H1 (cell line): Measurements from ENCODE around the gene ARHGEF26. TPM values are rescaled to one million over a fixed set of nuclear protein-coding genes. Genes with fewer than 3 reads are reported as not detected.

Experiments
- BRCA1 ChIP-seq: IDR thresholded peaks from 2 replicates; pipeline ENCODE4 v1.6.1; 2012; ENCODE audit warnings: low read depth, low read length, improper control_type of control experiment
- CBX5 ChIP-seq: fragments of 300-800, 300-1000 bp; sonication (generic); IDR thresholded peaks from 2 replicates; pipeline ENCODE4 v1.7.1; 2016; ENCODE audit warnings: antibody characterized with exemption, low read length, low read depth
- RAD21 ChIP-seq, 2 experiments: IDR thresholded peaks in 1 of 2; conservative IDR thresholded peaks in 1 of 2; 2 replicates each; pipeline ENCODE4 v1.6.1; 2011; ENCODE audit warnings: low read depth in 2 of 2, low read length in 2 of 2, improper control_type of control experiment in 1 of 2, inconsistent platforms in 1 of 2, mild to moderate bottlenecking in 1 of 2, moderate library complexity in 1 of 2
- SUZ12 ChIP-seq: fragments of 200-600 bp; sonication (generic); IDR thresholded peaks from 2 replicates; pipeline ENCODE4 v1.6.1; 2012; ENCODE audit warnings: mild to moderate bottlenecking, inconsistent platforms, low read length, moderate library complexity, mixed read lengths
- polyA plus RNA-seq, 7 experiments: library from polyadenylated mRNA; depleted of rRNA in 3 of 7; stranded (reverse) in 5 of 7; unstranded in 2 of 7; fragments of >200 nt in 5 of 7; fragments of 200-250 nt in 2 of 7; gene quantifications; 1 replicate in 5 of 7; 2 replicates in 1 of 7; 4 replicates in 1 of 7; pipeline versions ENCODE4 v1.2.1 to v1.2.3, GENCODE V29; 2011 to 2013; ENCODE audit warnings: missing spikeins in 2 of 7, mixed read lengths in 2 of 7
- total RNA-seq: library from RNA; stranded (reverse); fragmentation: NEBNext Ultra II Directional; extraction: Animal tissue kit (Norgen Biotek cat#: 25700); gene quantifications from 2 replicates; pipeline ENCODE4 v1.2.1, GENCODE V29; 2021

ARHGEF26 gene
- total and polyA plus RNA-seq, 2 of the 8 experiments (the other 6 are each of a cell fraction or from before 2014, with no cell fraction given), result 3.1 to 15.6 TPM

- TF ChIP-seq BRCA1 (no peak), SUZ12 (no peak), RAD21 (IDR thresholded peaks at IDR 0.05 in 1 of 2, conservative IDR thresholded peaks at IDR 0.05 in 1 of 2; ENCODE audit: low read depth in 2 of 2, low read length in 2 of 2) (no peak), CBX5 (no peak)
Measured at GRCh38 chr3:154254527-154254926, 133.3 kb downstream of the ARHGEF26 start (continued).
